HepG2 (cell line): Measurements from ENCODE around the gene MLYCD. TPM values are rescaled to one million over a fixed set of nuclear protein-coding genes. Genes with fewer than 3 reads are reported as not detected.

Experiments used
- ARID2 ChIP-seq: sonication (generic); formaldehyde crosslinking; IDR thresholded peaks from 2 replicates; pipeline ENCODE4 v1.8.1; 2022; ENCODE audit warnings: mild to moderate bottlenecking, missing genetic modification reagents, borderline replicate concordance
- ARID3A ChIP-seq: IDR thresholded peaks from 2 replicates; pipeline ENCODE4 v1.6.1; 2012; ENCODE audit warnings: low read depth, low read length, improper control_type of control experiment
- ATF6 ChIP-seq: sonication (generic); formaldehyde crosslinking; conservative IDR thresholded peaks from 2 replicates; pipeline ENCODE4 v1.4.0; 2020; ENCODE audit warnings: missing genetic modification reagents
- FOXK1 ChIP-seq: sonication (generic); formaldehyde crosslinking; IDR thresholded peaks from 2 replicates; pipeline ENCODE4 v1.4.0; 2020; ENCODE audit warnings: low read depth, missing genetic modification reagents, borderline replicate concordance
- IKZF1 ChIP-seq: fragments of 450-650 bp; IDR thresholded peaks from 2 replicates; pipeline ENCODE4 v1.7.1; 2016
- MIER3 ChIP-seq: IDR thresholded peaks from 2 replicates; pipeline ENCODE4 v1.6.1; 2016; ENCODE audit warnings: missing compliant biosample characterization, borderline replicate concordance
- RBM39 ChIP-seq: fragments of 200-400 bp; formaldehyde crosslinking; IDR thresholded peaks from one replicate; pipeline ENCODE4 v1.6.1; 2018; ENCODE audit warnings: antibody characterized with exemption, mild to moderate bottlenecking, low read depth, low read length; ENCODE audit not compliant: poor library complexity, severe bottlenecking
- SALL1 ChIP-seq: sonication (generic); formaldehyde crosslinking; IDR thresholded peaks from 2 replicates; pipeline ENCODE4 v1.8.0; 2022; ENCODE audit warnings: mild to moderate bottlenecking, missing genetic modification reagents
- ZBTB7A ChIP-seq: sonication (generic); formaldehyde crosslinking; IDR thresholded peaks from 2 replicates; pipeline ENCODE4 v1.8.0; 2022; ENCODE audit warnings: mild to moderate bottlenecking, missing genetic modification reagents
- ZFP90 ChIP-seq: sonication (generic); formaldehyde crosslinking; IDR thresholded peaks from 2 replicates; pipeline ENCODE4 v1.8.0; 2022; ENCODE audit warnings: missing genetic modification reagents, mild to moderate bottlenecking, inconsistent platforms, borderline replicate concordance
- ZNF224 ChIP-seq: sonication (generic); formaldehyde crosslinking; IDR thresholded peaks from 2 replicates; pipeline ENCODE4 v1.5.0; 2020; ENCODE audit warnings: mild to moderate bottlenecking, missing genetic modification reagents
- ZNF512 ChIP-seq: sonication (generic); formaldehyde crosslinking; IDR thresholded peaks from 2 replicates; pipeline ENCODE4 v1.4.0; 2020; ENCODE audit warnings: mild to moderate bottlenecking, missing genetic modification reagents
- ZNF7 ChIP-seq: IDR thresholded peaks from 2 replicates; pipeline ENCODE4 v1.6.1; 2016; ENCODE audit warnings: missing biosample characterization, missing genetic modification reagents
- ZNF740 ChIP-seq: sonication (generic); formaldehyde crosslinking; IDR thresholded peaks from 2 replicates; pipeline ENCODE4 v1.4.0; 2020; ENCODE audit warnings: missing genetic modification reagents
- polyA plus RNA-seq, 8 experiments: library from polyadenylated mRNA; depleted of rRNA in 3 of 8; stranded (reverse) in 7 of 8; unstranded in 1 of 8; fragments of >200 nt; fragmentation: Illumina TruSeq in 4 of 8; extraction: Trizol in 4 of 8; gene quantifications; 2 replicates each; pipeline versions ENCODE4 v1.2.1 to v1.2.3, GENCODE V29; 2011 to 2016; ENCODE audit warnings: low read depth in 4 of 8, missing spikeins in 1 of 8, mixed read lengths in 1 of 8; ENCODE audit not compliant: insufficient read depth in 1 of 8
- total RNA-seq, 5 experiments: library from RNA; depleted of rRNA; stranded (reverse); fragments of >200 nt; fragmentation: Illumina TruSeq; extraction: Trizol; gene quantifications; 2 replicates each; pipeline ENCODE4 v1.2.3, GENCODE V29; 2016; ENCODE audit warnings: low read depth in 1 of 5
- TF ChIP-seq, protein P1 (sequence below): sonication (generic); formaldehyde crosslinking; IDR thresholded peaks from 2 replicates; pipeline ENCODE4 v1.4.0; 2020; ENCODE audit warnings: missing genetic modification reagents, borderline replicate concordance
- TF ChIP-seq, protein P2 (sequence below): sonication (generic); formaldehyde crosslinking; IDR thresholded peaks from 2 replicates; pipeline ENCODE4 v1.8.0; 2022; ENCODE audit warnings: missing genetic modification reagents, mild to moderate bottlenecking, inconsistent platforms, borderline replicate concordance

Gene MLYCD
- total and polyA plus RNA-seq, 2 of the 13 experiments (the other 11 are each of a cell fraction or from before 2014, with no cell fraction given) = 1.8 to 4.0 TPM

DNA sequence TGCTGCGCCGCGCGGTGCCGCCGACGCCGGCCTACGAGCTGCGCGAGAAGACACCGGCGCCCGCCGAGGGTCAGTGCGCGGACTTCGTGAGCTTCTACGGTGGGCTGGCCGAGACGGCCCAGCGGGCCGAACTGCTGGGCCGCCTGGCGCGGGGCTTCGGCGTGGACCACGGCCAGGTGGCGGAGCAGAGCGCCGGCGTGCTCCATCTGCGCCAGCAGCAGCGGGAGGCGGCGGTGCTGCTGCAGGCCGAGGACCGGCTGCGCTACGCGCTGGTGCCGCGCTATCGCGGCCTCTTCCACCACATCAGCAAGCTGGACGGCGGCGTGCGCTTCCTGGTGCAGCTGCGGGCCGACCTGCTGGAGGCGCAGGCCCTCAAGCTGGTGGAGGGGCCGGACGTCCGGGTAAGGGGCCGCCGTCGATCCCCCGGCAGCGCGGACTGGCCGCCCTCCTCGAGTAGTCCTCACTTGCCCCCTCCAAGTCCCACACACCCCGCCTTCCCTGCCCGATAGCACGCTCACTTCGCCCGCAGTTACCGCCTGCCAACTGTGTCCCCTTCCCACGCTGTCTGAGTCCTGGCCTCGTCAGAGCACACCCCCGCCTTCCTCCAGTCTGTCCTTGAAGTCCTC lies 470 bp downstream of the MLYCD start (continued):
- TF ChIP-seq, protein P1, sequence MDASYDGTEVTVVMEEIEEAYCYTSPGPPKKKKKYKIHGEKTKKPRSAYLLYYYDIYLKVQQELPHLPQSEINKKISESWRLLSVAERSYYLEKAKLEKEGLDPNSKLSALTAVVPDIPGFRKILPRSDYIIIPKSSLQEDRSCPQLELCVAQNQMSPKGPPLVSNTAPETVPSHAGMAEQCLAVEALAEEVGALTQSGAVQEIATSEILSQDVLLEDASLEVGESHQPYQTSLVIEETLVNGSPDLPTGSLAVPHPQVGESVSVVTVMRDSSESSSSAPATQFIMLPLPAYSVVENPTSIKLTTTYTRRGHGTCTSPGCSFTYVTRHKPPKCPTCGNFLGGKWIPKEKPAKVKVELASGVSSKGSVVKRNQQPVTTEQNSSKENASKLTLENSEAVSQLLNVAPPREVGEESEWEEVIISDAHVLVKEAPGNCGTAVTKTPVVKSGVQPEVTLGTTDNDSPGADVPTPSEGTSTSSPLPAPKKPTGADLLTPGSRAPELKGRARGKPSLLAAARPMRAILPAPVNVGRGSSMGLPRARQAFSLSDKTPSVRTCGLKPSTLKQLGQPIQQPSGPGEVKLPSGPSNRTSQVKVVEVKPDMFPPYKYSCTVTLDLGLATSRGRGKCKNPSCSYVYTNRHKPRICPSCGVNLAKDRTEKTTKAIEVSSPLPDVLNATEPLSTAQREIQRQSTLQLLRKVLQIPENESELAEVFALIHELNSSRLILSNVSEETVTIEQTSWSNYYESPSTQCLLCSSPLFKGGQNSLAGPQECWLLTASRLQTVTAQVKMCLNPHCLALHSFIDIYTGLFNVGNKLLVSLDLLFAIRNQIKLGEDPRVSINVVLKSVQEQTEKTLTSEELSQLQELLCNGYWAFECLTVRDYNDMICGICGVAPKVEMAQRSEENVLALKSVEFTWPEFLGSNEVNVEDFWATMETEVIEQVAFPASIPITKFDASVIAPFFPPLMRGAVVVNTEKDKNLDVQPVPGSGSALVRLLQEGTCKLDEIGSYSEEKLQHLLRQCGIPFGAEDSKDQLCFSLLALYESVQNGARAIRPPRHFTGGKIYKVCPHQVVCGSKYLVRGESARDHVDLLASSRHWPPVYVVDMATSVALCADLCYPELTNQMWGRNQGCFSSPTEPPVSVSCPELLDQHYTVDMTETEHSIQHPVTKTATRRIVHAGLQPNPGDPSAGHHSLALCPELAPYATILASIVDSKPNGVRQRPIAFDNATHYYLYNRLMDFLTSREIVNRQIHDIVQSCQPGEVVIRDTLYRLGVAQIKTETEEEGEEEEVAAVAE (CRISPR knock-in tag) = no peak
- TF ChIP-seq MIER3 (CRISPR knock-in tag) = no peak; the same call in 1 of the 2 replicates
- no peak for TF ChIP-seq ZNF224 (CRISPR knock-in tag)
- TF ChIP-seq ZBTB7A = no peak
- TF ChIP-seq SALL1 (CRISPR knock-in tag) = peak; percentile 52
- no peak for TF ChIP-seq ZNF7 (CRISPR knock-in tag)
- no peak for TF ChIP-seq ZFP90 (CRISPR knock-in tag)
- TF ChIP-seq ARID2 = no peak
- TF ChIP-seq FOXK1 (CRISPR knock-in tag) = no peak
- TF ChIP-seq ZNF740 (CRISPR knock-in tag) = no peak
- TF ChIP-seq RBM39 = peak; percentile 66
- TF ChIP-seq, protein P2, sequence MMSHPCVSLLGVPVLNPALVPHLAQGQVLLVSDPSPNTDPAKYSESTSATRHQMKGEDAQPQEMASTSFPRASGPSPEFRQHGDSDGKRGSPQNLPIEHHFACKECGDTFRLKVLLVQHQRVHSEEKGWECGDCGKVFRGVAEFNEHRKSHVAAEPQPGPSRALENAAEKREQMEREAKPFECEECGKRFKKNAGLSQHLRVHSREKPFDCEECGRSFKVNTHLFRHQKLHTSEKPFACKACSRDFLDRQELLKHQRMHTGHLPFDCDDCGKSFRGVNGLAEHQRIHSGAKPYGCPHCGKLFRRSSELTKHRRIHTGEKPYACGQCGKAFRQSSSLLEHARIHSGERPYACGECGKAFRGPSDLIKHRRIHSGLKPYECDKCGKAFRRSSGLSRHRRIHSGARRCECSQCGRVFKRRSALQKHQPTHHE (CRISPR knock-in tag) = no peak; the same call in 1 of the 2 replicates
- no peak for TF ChIP-seq IKZF1
- no peak for TF ChIP-seq ATF6 (CRISPR knock-in tag)
- TF ChIP-seq ZNF512 = no peak
- TF ChIP-seq ARID3A = no peak
